Eye (tissue), 1 donor: ENCODE data around the gene CASP2.
A peak's percentile ranks its signal among the peaks of the same experiment; 100 is the strongest.

Experiments
- DNase-seq: peaks from one replicate; pipeline ENCODE4 v3.0.0-alpha.2; 2015

The CASP2 gene

GRCh38 chr7:143341842-143342241 lies 53.7 kb downstream of the CASP2 start:
- DNase-seq, result no peak

GRCh38 chr7:143343596-143343995 lies 55.4 kb downstream of the CASP2 start:
- DNase-seq, result no peak

GRCh38 chr7:143345428-143345900 lies 57.3 kb downstream of the CASP2 start:
- DNase-seq, result peak; percentile 63

GRCh38 chr7:143346018-143346417 lies 57.9 kb downstream of the CASP2 start:
- DNase-seq, result no peak

GRCh38 chr7:143347950-143348349 lies 59.8 kb downstream of the CASP2 start:
- no peak for DNase-seq

GRCh38 chr7:143351060-143351459 lies 62.9 kb downstream of the CASP2 start:
- DNase-seq, result no peak

- DNase-seq, result no peak
Observed at GRCh38 chr7:143351574-143351973, 63.4 kb downstream of the CASP2 start.

- peak; percentile 60 for DNase-seq
Observed at GRCh38 chr7:143352531-143353002, 64.4 kb downstream of the CASP2 start.

- no peak for DNase-seq
Observed at GRCh38 chr7:143354376-143354775, 66.2 kb downstream of the CASP2 start.

- DNase-seq, result no peak
Observed at GRCh38 chr7:143354965-143355364, 66.8 kb downstream of the CASP2 start.

- DNase-seq, result no peak
Observed at GRCh38 chr7:143355450-143356385, 67.6 kb downstream of the CASP2 start.

- DNase-seq, result no peak
Observed at GRCh38 chr7:143356414-143357050, 68.4 kb downstream of the CASP2 start.
